ENCODE results near the gene PLA2G2E.

GRCh38 chr1:19909971-19910370, 13.4 kb downstream of the PLA2G2E start:
- TF ChIP-seq EZH2 (IDR thresholded peaks at IDR 0.05; ENCODE audit: low read length, missing control alignments): no peak
- no peak for TF ChIP-seq CTCF (conservative IDR thresholded peaks at IDR 0.05 in 1 of 2, IDR thresholded peaks at IDR 0.05 in 1 of 2; ENCODE audit: low read depth in 1 of 2, low read length in 2 of 2)
